GM19351 (cell line): ENCODE measurements around the gene WNT7B.

Experiments
- ATAC-seq: cut with Tn5 transposase; IDR thresholded peaks from one replicate; pipeline ENCODE4 v1.9.1; 2021; ENCODE audit warnings: mild to moderate bottlenecking, moderate library complexity; ENCODE audit not compliant: unreplicated experiment

The WNT7B gene

GRCh38 chr22:45933506-45934167 lies 43.3 kb downstream of the WNT7B start:
- ATAC-seq: no peak

GRCh38 chr22:45932071-45932470 lies 44.9 kb downstream of the WNT7B start:
- no peak for ATAC-seq

- ATAC-seq: no peak
Observed at GRCh38 chr22:45931042-45931441, 45.9 kb downstream of the WNT7B start.

DNA sequence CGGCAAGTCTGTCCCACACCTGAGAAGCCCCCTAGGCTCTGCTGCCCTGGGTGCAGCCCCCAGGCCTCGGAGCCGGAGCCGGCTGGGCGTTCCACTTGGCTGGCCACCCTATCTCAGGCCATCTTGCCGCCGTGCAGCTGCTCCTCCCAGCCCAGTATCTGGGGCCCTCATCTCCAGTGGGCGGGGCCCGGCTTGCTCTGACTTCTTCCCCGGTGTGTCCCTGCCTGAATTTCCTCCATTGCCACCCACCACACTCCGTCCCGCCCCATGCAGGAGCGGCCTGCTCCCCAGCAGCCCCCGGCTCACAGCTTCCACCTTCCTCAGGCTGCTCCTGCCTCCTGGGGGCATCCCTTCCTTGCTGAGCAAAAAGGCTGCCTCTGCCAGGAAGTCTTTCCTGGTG lies 46.6 kb downstream of the WNT7B start:
- no peak for ATAC-seq

- no peak for ATAC-seq
Observed at GRCh38 chr22:45929649-45930048, 47.3 kb downstream of the WNT7B start.

- no peak for ATAC-seq
Observed at GRCh38 chr22:45928726-45929368, 48.1 kb downstream of the WNT7B start.

DNA sequence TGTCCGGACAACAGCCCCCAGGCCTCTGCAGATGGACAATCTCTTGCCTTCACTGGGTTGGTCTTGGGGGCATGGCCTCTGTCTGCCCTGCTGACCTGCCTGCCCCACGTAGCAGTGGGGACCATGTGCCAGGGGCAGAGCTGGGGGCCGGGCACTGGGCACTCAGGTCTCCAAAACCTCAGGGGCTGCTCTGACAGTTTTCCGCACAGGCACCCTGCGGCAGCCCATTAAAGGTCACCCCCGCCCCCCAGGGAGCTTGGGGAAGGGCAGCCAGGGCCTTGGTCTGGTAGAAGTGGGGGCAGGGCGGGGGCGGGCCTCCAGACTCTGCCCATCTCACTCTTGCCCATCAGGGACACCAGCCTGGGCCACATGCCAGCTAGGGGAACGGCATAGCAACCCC lies 49.9 kb downstream of the WNT7B start:
- ATAC-seq: no peak

DNA sequence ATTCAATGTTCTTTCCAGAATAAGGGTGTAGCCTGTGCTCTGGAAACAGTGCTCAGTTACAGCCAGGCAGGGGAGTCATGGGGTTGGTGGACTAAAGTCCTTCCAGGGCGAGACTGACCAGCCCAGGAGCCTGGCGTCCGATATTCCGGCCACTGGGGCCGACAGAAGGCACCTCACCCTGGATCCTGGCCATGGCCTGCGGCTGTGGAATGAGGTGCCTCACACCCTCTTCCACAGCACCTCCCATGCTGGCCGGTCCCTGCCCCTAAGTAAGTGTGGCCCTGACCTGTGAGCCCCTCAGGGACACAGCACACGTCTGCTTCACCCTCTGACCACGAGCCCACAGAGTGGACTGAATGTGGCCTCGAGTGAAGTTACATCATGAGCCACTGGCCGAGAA lies 50.5 kb downstream of the WNT7B start:
- no peak for ATAC-seq

DNA sequence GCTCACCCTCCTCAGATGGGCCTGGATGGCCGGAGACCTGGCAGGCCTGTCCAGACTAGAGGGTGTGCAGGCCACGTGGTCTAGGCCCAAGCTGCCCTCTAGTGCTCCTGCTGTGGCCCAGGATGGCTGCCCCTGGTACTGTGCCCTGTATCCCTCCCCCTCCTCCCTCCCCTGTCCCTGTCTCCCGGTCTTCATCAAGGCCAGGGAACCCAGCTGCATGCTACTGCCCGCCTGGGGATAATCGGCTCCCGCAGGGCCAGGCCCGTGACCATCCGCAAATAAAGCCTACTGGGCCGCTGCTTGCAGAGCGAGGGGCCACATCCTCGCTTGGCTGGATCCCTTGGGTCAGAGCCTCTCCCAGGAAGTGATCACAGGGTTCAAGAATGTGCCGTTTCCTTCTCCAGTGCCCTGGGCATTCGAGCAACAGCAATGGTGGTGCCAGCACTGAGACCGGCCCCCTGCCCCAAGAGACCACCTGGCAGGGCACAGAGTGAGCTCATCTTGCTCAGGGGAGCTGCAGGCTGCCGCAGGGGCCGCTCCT lies 51.1 kb downstream of the WNT7B start:
- ATAC-seq: no peak

DNA sequence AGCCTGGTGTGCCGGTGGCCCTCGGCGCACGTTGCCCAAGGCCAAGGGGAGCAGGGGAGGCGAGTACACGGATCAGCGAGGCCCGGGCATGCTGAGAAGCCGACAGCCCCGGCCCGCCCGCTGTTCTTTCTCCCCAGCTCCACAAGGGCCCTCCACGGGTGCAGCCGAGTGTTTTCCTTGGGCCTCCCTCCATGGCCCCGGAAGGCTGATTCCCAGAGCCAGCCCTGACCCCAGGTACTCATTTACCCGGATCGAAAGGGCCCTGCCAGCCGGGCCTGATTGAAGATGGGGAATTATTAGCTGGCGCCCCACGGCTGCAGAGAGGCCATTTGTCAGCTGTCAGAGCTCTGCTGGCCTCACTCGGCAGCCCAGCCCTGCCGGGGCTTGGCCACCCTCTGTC lies 53.1 kb downstream of the WNT7B start:
- no peak for ATAC-seq

- no peak for ATAC-seq
Observed at GRCh38 chr22:45923212-45923611, 53.8 kb downstream of the WNT7B start.

DNA sequence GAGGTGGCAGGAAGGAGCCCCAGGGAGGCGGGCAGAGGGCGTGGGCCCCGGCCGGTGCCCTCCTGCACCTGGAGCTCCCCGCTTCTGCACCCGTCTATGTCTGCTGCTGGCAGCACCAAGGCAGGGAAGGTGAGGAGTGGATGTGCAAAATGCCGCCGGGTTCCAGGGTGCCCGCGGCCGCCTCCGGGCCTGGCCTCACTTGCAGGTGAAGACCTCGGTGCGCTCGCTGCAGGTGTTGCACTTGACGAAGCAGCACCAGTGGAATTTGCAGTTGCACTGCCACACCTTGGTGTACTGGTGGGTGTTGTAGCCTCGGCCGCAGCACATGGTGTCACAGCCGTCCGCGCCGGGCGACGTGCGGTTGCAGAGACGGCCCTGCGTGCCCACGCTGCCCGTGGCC lies 54.3 kb downstream of the WNT7B start:
- no peak for ATAC-seq

GRCh38 chr22:45922256-45922655 lies 54.7 kb downstream of the WNT7B start:
- ATAC-seq: no peak

- no peak for ATAC-seq
Observed at GRCh38 chr22:45919504-45920286, 57.3 kb downstream of the WNT7B start.

GRCh38 chr22:45918459-45919370 lies 58.2 kb downstream of the WNT7B start:
- no peak for ATAC-seq

GRCh38 chr22:45917700-45918458 lies 59.1 kb downstream of the WNT7B start:
- no peak for ATAC-seq

DNA sequence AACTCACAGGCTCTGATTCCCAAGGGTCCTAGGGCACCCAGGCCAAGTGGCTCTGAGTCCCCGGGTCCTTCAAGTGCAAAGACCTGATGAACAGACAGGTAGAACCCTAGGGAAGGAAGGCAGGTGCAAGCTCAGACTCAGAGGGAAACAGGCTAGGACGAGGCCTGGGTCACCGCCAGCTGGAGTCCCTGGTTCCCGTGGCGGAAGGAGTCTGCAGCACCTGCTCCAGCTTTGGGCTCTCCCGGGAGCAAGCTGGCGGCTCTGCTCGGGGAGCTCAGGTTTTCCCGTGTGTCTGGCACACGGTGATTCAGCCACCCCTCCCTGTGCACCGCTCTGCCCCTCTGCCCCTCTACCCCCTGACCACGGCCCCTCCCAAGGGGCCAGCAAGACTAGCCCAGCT lies 59.8 kb downstream of the WNT7B start:
- no peak for ATAC-seq

- no peak for ATAC-seq
Observed at GRCh38 chr22:45916515-45916914, 60.4 kb downstream of the WNT7B start.

DNA sequence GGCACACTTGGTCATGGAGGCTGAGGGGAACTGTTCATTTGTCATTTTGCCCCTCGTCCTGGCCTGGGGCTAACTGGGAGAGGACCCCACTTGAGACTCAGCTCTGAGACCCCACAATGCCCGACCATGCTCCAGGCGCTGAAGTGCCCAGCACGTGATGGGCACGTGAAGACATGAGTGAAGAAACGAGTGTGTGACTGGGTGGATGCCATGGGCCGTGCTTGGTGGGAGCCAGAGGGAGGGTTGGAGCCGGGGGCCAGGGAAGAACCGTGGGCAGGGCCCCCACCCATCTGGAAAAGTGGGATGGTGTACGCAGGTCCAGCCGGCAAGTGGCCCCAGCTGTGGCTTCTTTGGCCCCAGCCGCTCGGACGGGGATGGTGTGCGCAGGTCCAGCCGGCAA lies 61.1 kb downstream of the WNT7B start:
- no peak for ATAC-seq

- ATAC-seq: no peak
Observed at GRCh38 chr22:45915151-45915550, 61.8 kb downstream of the WNT7B start.
